Left ventricle myocardium inferior (tissue), 1 donor: ENCODE results near the gene EED. TPM values are rescaled to one million over a fixed set of nuclear protein-coding genes. Genes with fewer than 3 reads are reported as not detected.

ENCODE experiments used
- total RNA-seq: library from RNA; stranded (reverse); fragmentation: NEBNext Ultra II Directional; extraction: Animal tissue kit (Norgen Biotek cat#: 25700); gene quantifications from one replicate; pipeline ENCODE4 v1.2.1, GENCODE V29; 2021
- donor health status: DM: no; HTN: yes; CAD: no; lungs with severe emphysema.

The EED gene
- total RNA-seq, 1 donor from 2014 or later: 13.1 TPM

Other genes with a start within 250 kb of the EED start
- gene PICALM, start 175.7 kb upstream of the EED start, total RNA-seq: 133 TPM
- 48.1 TPM for gene HIKESHI, start 57.5 kb downstream of the EED start, total RNA-seq
- gene CCDC81, start 130.1 kb downstream of the EED start, total RNA-seq: 0.71 TPM